VCaP (cell line): ENCODE measurements around the gene AKR1C4.

Experiments used
- H3K27ac ChIP-seq: fragments of 450-650 bp; 2 replicates; pipeline ENCODE4 v1.5.1; 2017
- CTCF ChIP-seq: fragments of 450-650 bp; conservative IDR thresholded peaks from 2 replicates; pipeline ENCODE4 v1.5.1; 2017; ENCODE audit warnings: mild to moderate bottlenecking, moderate library complexity

Gene AKR1C4

GRCh38 chr10:5184987-5185775 is 11.5 kb upstream of the AKR1C4 start, which contains the start of gene AKR1C8:
TSS of gene AKR1C8 (minus strand) at chr10:5185150. CDS start at chr10:5185104, 46 bp downstream.
- H3K27ac ChIP-seq: no peak within 1 kb of the TSS

GRCh38 chr10:5187867-5188266 is 8.8 kb upstream of the AKR1C4 start:
- TF ChIP-seq CTCF: no peak
- H3K27ac ChIP-seq: no peak overlapping the region

More at GRCh38 chr10:5184987-5185775, 11.5 kb upstream of the AKR1C4 start, which contains the start of gene AKR1C8:
- TF ChIP-seq CTCF: no peak

GRCh38 chr10:5188358-5188757 is 8.3 kb upstream of the AKR1C4 start:
- no peak for TF ChIP-seq CTCF
- H3K27ac ChIP-seq: no peak overlapping the region

- H3K27ac ChIP-seq: no peak overlapping the region
- no peak for TF ChIP-seq CTCF
Measured at GRCh38 chr10:5194431-5194830, 2.2 kb upstream of the AKR1C4 start.

GRCh38 chr10:5195727-5196374 is 786 bp upstream of the AKR1C4 start:
- TF ChIP-seq CTCF: no peak
- H3K27ac ChIP-seq: peak overlapping the region; percentile 17; the same call in 1 of the 2 replicates

GRCh38 chr10:5198386-5198785 is 1.7 kb downstream of the AKR1C4 start:
- TF ChIP-seq CTCF: no peak
- no peak overlapping the region for H3K27ac ChIP-seq

GRCh38 chr10:5199398-5199797 is 2.8 kb downstream of the AKR1C4 start:
- TF ChIP-seq CTCF: no peak
- H3K27ac ChIP-seq: no peak overlapping the region
